Endothelial cell of umbilical vein (primary cell): Measurements from ENCODE around the gene TTC9. TPM values are rescaled to one million over a fixed set of nuclear protein-coding genes. Genes with fewer than 3 reads are reported as not detected.

Experiments used
- BruUV-seq: library from RNA; stranded (reverse); fragments of 400-500 nt; replicated peaks from 2 replicates; lab custom pipeline; 2021; lab: Mats Ljungman, UMichigan
- CTCF ChIA-PET: fragments of 300-600, 350-600 bp; sonication (Branson Sonifier 250); formaldehyde crosslinking; loops from one replicate; lab custom pipeline; 2021; ENCODE audit warnings: antibody characterized with exemption, inconsistent platforms; lab: Charles Lee
- POLR2A ChIA-PET: fragments of 300-600, 350-600 bp; sonication (Branson Sonifier 250); formaldehyde crosslinking; loops from one replicate; lab custom pipeline; 2021; ENCODE audit warnings: antibody characterized with exemption, inconsistent platforms; lab: Charles Lee
- DNase-seq: peaks from one replicate; pipeline ENCODE4 v3.0.0-alpha.2; 2011; ENCODE audit warnings: low read depth, low spot score
- FAIRE-seq: peaks from 2 replicates; lab custom pipeline; 2011; peaks lifted over from hg19 to GRCh38; lab: Jason Lieb, UNC
- H2AFZ ChIP-seq: 2 replicates; pipeline ENCODE4 v1.6.0; 2012; ENCODE audit warnings: low read depth, low read length, control low read depth, inconsistent platforms
- H3K27ac ChIP-seq: 2 replicates; pipeline ENCODE4 v1.5.1; 2011; ENCODE audit warnings: low read depth, mild to moderate bottlenecking, control low read depth, low read length, moderate library complexity; ENCODE audit not compliant: insufficient read depth
- H3K27me3 ChIP-seq, 2 experiments: 2 replicates each; pipeline versions ENCODE4 v1.6.0 to v1.6.1; 2011; ENCODE audit warnings: low read length in 2 of 2, mixed read lengths in 1 of 2; ENCODE audit not compliant: control insufficient read depth in 2 of 2, insufficient read depth in 2 of 2
- H3K36me3 ChIP-seq, 2 experiments: 2 replicates in 1 of 2; 3 replicates in 1 of 2; pipeline ENCODE4 v1.5.1; 2011; ENCODE audit warnings: low read length in 2 of 2, mild to moderate bottlenecking in 1 of 2, moderate library complexity in 1 of 2; ENCODE audit not compliant: control insufficient read depth in 2 of 2, insufficient read depth in 2 of 2; ENCODE audit errors: extremely low read depth in 1 of 2
- H3K4me1 ChIP-seq: 3 replicates; pipeline ENCODE4 v1.5.1; 2011; ENCODE audit warnings: mild to moderate bottlenecking, low read length; ENCODE audit not compliant: control insufficient read depth, insufficient read depth; ENCODE audit errors: extremely low read depth
- H3K4me2 ChIP-seq: 2 replicates; pipeline ENCODE4 v1.6.1; 2011; ENCODE audit warnings: low read length, control low read depth, mixed read lengths; ENCODE audit not compliant: insufficient read depth
- H3K4me3 ChIP-seq, 3 experiments: fragments of 200-600 bp in 1 of 3; sonication (generic), shearing (Covaris generic) in 1 of 3; replicated peaks in 1 of 3; 2 replicates each; pipeline ENCODE4 v1.5.1; 2011 to 2016; ENCODE audit warnings: control low read depth in 3 of 3, low read length in 3 of 3, mild to moderate bottlenecking in 2 of 3, inconsistent platforms in 1 of 3, low read depth in 1 of 3, moderate library complexity in 1 of 3; ENCODE audit not compliant: insufficient read depth in 1 of 3
- H3K79me2 ChIP-seq: 2 replicates; pipeline ENCODE4 v1.6.0; 2012; ENCODE audit warnings: low read length, inconsistent platforms; ENCODE audit not compliant: control insufficient read depth, insufficient read depth
- H3K9ac ChIP-seq: replicated peaks from 2 replicates; pipeline ENCODE3; 2011; ENCODE audit warnings: low read length, control low read depth; ENCODE audit not compliant: insufficient read depth; ENCODE audit errors: extremely low read depth
- H3K9me1 ChIP-seq: replicated peaks from 3 replicates; pipeline ENCODE4 v1.6.0; 2011; ENCODE audit warnings: mild to moderate bottlenecking, low read length; ENCODE audit not compliant: control insufficient read depth, insufficient read depth; ENCODE audit errors: extremely low read depth
- H3K9me3 ChIP-seq: replicated peaks from 2 replicates; pipeline ENCODE4 v1.5.1; 2012; ENCODE audit warnings: low read length, inconsistent platforms; ENCODE audit not compliant: control insufficient read depth, insufficient read depth
- H4K20me1 ChIP-seq: replicated peaks from 2 replicates; pipeline ENCODE3; 2011; ENCODE audit warnings: mild to moderate bottlenecking, low read length; ENCODE audit not compliant: control insufficient read depth, insufficient read depth; ENCODE audit errors: extremely low read depth
- EZH2 ChIP-seq: IDR thresholded peaks from 2 replicates; pipeline ENCODE4 v1.6.1; 2012; ENCODE audit warnings: borderline replicate concordance, low read depth, mild to moderate bottlenecking, moderate library complexity, low read length, inconsistent platforms; ENCODE audit not compliant: severe bottlenecking
- FOS ChIP-seq: IDR thresholded peaks from 2 replicates; pipeline ENCODE4 v1.6.1; 2011; ENCODE audit warnings: mild to moderate bottlenecking, low read length, moderate library complexity, borderline replicate concordance; ENCODE audit not compliant: insufficient read depth
- GATA2 ChIP-seq: IDR thresholded peaks from 2 replicates; pipeline ENCODE4 v1.7.0; 2011; ENCODE audit warnings: low read depth, mild to moderate bottlenecking, moderate library complexity, mixed read lengths, low read length; ENCODE audit not compliant: insufficient read length, insufficient read depth
- JUN ChIP-seq: IDR thresholded peaks from 2 replicates; pipeline ENCODE4 v1.6.1; 2011; ENCODE audit warnings: borderline replicate concordance, low read depth; ENCODE audit not compliant: insufficient read length, insufficient read depth
- POLR2A ChIP-seq: IDR thresholded peaks from 2 replicates; pipeline ENCODE4 v1.6.1; 2012; ENCODE audit warnings: low read depth, mild to moderate bottlenecking, control low read depth, low read length
- POLR2AphosphoS5 ChIP-seq: IDR thresholded peaks from 2 replicates; pipeline ENCODE4 v1.6.1; 2012; ENCODE audit warnings: low read depth, mild to moderate bottlenecking, control low read depth, low read length, moderate library complexity; ENCODE audit not compliant: insufficient read depth
- dilution Hi-C: fragments of 300-500 bp; cut with MboI; formaldehyde crosslinking; loops from one replicate; pipeline ENCODE4 v1.15.0; 2019; ENCODE audit warnings: low sequenced_read_pairs; ENCODE audit not compliant: extremely low pct_ligation_motif_present
- intact Hi-C: fragments of 100-400 bp; cut with micrococcal nuclease; formaldehyde crosslinking; loops from one replicate; pipeline ENCODE4 v1.10.0; 2022
- polyA plus RNA-seq, 4 experiments: library from polyadenylated mRNA; depleted of rRNA in 3 of 4; stranded (reverse) in 3 of 4; unstranded in 1 of 4; fragments of >200 nt; gene quantifications; 2 replicates each; pipeline versions ENCODE4 v1.2.1 to v1.2.3, GENCODE V29; 2011 to 2012; ENCODE audit warnings: missing spikeins in 1 of 4
- total RNA-seq: library from RNA; stranded (reverse); gene quantifications from 2 replicates; pipeline ENCODE4 v1.2.3, GENCODE V29; 2021
- TF ChIP-seq, protein P1 (sequence below), 2 donors: IDR thresholded peaks; 1 replicate in 1 of 2; 2 replicates in 1 of 2; pipeline ENCODE4 v1.5.1; 2011; ENCODE audit warnings: low read length in 2 of 2, mild to moderate bottlenecking in 2 of 2, moderate library complexity in 2 of 2, control low read depth in 1 of 2, inconsistent platforms in 1 of 2, low read depth in 1 of 2; ENCODE audit not compliant: insufficient read depth in 1 of 2; ENCODE audit errors: extremely low read depth in 1 of 2
- TF ChIP-seq, protein P2 (sequence below): IDR thresholded peaks from 2 replicates; pipeline ENCODE4 v1.6.1; 2011; ENCODE audit not compliant: insufficient read depth, insufficient read length

TTC9 gene
- total and polyA plus RNA-seq, 2 donors (not counting 3 experiments of a cell fraction or from before 2014, with no cell fraction given), result 0.06 TPM; not detected in 1

DNA sequence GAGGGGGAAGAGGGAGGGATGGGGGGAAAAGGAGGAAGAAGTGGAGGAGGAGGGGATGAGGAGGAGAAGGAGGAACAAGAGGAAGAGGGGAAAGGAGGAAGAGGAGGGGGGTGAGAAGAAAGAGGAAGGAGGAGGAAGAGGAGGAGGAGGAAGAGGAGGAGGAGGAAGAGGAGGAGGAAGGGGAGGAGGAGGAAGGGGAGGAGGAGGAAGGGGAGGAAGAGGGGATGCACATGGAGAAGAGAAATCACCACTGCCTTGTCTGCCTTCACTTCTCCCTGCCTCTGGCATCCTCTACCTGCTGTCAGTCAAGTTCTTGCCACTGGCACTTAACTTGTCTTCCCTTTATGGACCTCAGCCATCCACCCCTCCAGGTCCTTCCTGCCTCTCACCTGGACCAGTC lies 59.9 kb downstream of the TTC9 start:
- Histone ChIP-seq H3K4me1 (no peaks in the 10 kb centered on the region), H3K4me2 (no peak overlapping the region), H3K4me3 (no peak overlapping the region), H4K20me1 (no peaks in the 10 kb centered on the region), H3K9ac (no peak overlapping the region), H3K27ac (no peak overlapping the region), H3K9me1 (no peaks in the 10 kb centered on the region), H3K36me3 (no peaks in the 10 kb centered on the region), H2AFZ (no peak overlapping the region), H3K27me3 (no peaks in the 10 kb centered on the region), H3K79me2 (no peaks in the 10 kb centered on the region), H3K9me3 (no peaks in the 10 kb centered on the region)
- dilution Hi-C loops (no loop called here), intact Hi-C loops (no loop called here)
- ChIA-PET CTCF (no interaction called here), POLR2A (no interaction called here)
- no TSS peak for BruUV-seq
- FAIRE-seq, result no peak
- TF ChIP-seq JUN (no peak), GATA2 (no peak), POLR2AphosphoS5 (no peak), POLR2A (no peak), FOS (no peak), EZH2 (no peak)
- TF ChIP-seq, protein P1, sequence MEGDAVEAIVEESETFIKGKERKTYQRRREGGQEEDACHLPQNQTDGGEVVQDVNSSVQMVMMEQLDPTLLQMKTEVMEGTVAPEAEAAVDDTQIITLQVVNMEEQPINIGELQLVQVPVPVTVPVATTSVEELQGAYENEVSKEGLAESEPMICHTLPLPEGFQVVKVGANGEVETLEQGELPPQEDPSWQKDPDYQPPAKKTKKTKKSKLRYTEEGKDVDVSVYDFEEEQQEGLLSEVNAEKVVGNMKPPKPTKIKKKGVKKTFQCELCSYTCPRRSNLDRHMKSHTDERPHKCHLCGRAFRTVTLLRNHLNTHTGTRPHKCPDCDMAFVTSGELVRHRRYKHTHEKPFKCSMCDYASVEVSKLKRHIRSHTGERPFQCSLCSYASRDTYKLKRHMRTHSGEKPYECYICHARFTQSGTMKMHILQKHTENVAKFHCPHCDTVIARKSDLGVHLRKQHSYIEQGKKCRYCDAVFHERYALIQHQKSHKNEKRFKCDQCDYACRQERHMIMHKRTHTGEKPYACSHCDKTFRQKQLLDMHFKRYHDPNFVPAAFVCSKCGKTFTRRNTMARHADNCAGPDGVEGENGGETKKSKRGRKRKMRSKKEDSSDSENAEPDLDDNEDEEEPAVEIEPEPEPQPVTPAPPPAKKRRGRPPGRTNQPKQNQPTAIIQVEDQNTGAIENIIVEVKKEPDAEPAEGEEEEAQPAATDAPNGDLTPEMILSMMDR (IDR thresholded peaks at IDR 0.05; ENCODE audit: extremely low read depth in 1 of 2, insufficient read depth in 1 of 2, low read depth in 1 of 2, low read length in 2 of 2), result no peak
- TF ChIP-seq, protein P2, sequence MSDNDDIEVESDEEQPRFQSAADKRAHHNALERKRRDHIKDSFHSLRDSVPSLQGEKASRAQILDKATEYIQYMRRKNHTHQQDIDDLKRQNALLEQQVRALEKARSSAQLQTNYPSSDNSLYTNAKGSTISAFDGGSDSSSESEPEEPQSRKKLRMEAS, result no peak
- DNase-seq, result no peak
